GM10248 (cell line): Measurements from ENCODE around the gene LSM14A.

Experiments used
- CTCF ChIA-PET: fragments of 300-600 bp; sonication (Branson Sonifier 250); formaldehyde crosslinking; extraction: SDS; loops from one replicate; lab custom pipeline; 2021; ENCODE audit warnings: antibody characterized with exemption; lab: Yijun Ruan, JAX
- POLR2A ChIA-PET: fragments of 350-650 bp; sonication (Branson Sonifier 250); formaldehyde crosslinking; extraction: SDS; loops from one replicate; lab custom pipeline; 2020; ENCODE audit warnings: antibody characterized with exemption; lab: Yijun Ruan, JAX
- DNase-seq: peaks from one replicate; pipeline ENCODE4 v3.0.0; 2012; ENCODE audit errors: extremely low spot score
- TF ChIP-seq, protein P1 (sequence below): IDR thresholded peaks from 2 replicates; pipeline ENCODE4 v1.5.1; 2012; ENCODE audit warnings: mild to moderate bottlenecking, low read depth; ENCODE audit errors: extremely low read depth, missing control alignments, control extremely low read depth

Gene LSM14A

GRCh38 chr19:34134190-34135053, 37.9 kb upstream of the LSM14A start:
- POLR2A ChIA-PET = interaction anchor here (0.5 to 1.0 kb wide), 2 partner anchors 10 to 20 kb away, joined by 4 to 6 read pairs; no protein-coding TSS in a partner anchor
- CTCF ChIA-PET = interaction anchor here (1.0 to 2.3 kb wide), 4 partner anchors 11 to 356 kb away, joined by 5 to 6 read pairs (median 5); no protein-coding TSS in a partner anchor
- DNase-seq = peak; percentile 98
- TF ChIP-seq, protein P1, sequence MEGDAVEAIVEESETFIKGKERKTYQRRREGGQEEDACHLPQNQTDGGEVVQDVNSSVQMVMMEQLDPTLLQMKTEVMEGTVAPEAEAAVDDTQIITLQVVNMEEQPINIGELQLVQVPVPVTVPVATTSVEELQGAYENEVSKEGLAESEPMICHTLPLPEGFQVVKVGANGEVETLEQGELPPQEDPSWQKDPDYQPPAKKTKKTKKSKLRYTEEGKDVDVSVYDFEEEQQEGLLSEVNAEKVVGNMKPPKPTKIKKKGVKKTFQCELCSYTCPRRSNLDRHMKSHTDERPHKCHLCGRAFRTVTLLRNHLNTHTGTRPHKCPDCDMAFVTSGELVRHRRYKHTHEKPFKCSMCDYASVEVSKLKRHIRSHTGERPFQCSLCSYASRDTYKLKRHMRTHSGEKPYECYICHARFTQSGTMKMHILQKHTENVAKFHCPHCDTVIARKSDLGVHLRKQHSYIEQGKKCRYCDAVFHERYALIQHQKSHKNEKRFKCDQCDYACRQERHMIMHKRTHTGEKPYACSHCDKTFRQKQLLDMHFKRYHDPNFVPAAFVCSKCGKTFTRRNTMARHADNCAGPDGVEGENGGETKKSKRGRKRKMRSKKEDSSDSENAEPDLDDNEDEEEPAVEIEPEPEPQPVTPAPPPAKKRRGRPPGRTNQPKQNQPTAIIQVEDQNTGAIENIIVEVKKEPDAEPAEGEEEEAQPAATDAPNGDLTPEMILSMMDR = no peak

DNA sequence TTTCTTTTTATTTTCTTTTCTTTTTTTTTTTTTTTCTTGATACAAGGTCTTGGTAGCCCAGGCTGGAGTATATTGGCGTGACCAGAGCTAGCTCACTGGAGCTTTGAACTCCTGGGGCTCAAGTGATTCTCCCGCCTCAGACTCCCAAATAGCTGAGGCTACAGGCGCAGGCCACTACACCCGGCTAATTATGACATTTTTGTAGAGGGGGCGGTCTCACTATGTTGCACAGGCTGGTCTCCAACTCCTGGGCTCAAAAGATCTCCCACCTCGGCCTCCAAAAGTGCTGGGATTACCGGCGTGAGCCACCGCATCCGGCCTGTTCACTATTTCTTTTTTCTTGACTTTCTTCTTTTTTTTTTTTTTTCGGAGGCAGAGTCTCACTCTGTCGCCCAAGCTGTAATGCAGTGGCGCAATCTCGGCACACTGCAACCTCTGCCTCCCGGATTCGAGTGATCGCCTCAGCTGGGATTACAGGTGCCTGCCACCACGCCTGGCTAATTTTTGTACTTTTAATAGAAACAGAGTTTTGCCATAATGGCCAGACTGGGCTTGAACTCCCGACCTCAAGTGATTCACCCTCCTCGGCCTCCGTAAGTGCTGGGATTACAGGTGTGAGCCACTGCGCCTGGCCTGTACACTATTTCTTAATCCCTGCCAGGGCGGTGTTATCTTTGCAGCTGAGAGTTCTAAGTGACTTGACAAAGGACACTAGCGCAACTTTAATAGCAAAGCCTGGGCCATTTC, 37.1 kb upstream of the LSM14A start:
- ChIA-PET CTCF (interaction anchor here (1.5 to 2.3 kb wide), 4 partner anchors 10 to 39 kb away, joined by 4 to 6 read pairs (median 5); no protein-coding TSS in a partner anchor), POLR2A (no interaction called here)
- DNase-seq = no peak
- TF ChIP-seq, protein P1 = no peak

DNA sequence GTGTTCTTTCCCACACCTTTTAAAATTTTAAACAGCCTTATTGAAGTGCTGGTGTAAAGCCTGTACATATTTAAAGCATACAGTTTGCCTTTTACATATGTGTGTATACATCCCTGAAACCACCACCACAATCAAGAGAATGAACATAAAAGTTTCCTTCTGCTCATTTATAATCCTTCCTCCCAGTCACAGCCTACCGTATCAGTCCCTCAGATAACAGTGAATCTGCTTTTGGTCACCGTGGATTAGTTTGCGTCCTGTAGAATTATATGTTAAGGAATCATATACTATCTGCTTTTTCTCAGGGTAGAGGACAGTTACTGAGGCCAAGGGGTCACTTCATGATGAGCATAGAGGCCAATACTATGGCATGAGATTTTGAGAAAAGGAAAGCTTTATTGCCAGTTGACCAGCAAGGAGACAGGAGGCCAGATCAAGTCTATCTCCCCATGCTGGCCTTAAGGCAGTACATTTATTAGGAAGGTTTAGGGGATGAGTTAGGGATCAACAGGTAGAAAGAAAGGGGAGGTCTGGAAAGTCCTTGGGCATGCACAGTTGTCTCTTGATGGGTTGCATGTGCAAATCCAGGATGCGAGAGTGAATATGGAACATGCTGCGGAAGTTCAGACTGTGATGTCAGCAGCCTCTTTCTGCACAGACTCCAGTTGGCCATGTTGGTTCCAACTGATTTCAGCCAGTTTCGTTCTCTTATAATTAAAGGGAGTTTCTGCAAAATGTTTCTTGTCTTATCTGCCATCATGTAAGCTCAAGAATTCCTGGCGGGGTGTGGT, 36.3 kb upstream of the LSM14A start:
- POLR2A ChIA-PET = interaction anchor here (0.6 kb wide), 1 partner anchor 59 kb away, joined by 3 read pairs; no protein-coding TSS in a partner anchor
- TF ChIP-seq, protein P1 = no peak
- CTCF ChIA-PET = interaction anchor here (1.3 to 1.5 kb wide), 3 partner anchors 10 to 358 kb away, joined by 3 to 4 read pairs (median 3); no protein-coding TSS in a partner anchor
- DNase-seq = no peak

- TF ChIP-seq, protein P1 = no peak
- POLR2A ChIA-PET = no interaction called here
- DNase-seq = no peak
- CTCF ChIA-PET = no interaction called here
These were observed 31.3 kb upstream of the LSM14A start for GRCh38 chr19:34141025-34141424.

DNA sequence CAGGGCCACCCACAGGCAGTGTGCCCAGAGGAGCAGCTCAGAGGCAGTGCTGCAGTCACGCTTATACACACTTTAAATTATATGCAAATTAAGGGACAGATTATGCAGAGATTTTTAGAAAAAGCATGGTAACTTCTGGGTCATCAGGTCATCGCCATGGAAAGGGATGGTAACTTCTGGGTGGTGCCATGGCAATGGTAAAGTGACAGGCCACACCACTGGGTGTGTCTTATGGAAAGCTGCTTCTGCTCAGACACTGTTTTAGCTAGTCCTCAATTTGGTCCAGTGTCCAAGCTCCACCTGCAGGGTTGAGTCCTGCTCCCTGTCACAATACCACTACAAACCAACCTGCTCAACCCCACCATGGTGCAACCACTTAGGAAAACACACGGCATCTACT, 29.9 kb upstream of the LSM14A start:
- no peak for DNase-seq
- ChIA-PET POLR2A (no interaction called here), CTCF (interaction anchor here (0.8 to 8.2 kb wide), 5 partner anchors 17 to 712 kb away, joined by 3 to 57 read pairs (median 5); no protein-coding TSS in a partner anchor)
- TF ChIP-seq, protein P1 = no peak
